AG04449 (cell line): ENCODE results near the gene EIF1.

Experiments used
- CTCF ChIA-PET: fragments of 350-600 bp; formaldehyde crosslinking; extraction: SDS; loops from one replicate; lab custom pipeline; 2021; ENCODE audit warnings: antibody characterized with exemption; lab: Yijun Ruan, JAX
- POLR2A ChIA-PET: fragments of 400-600, 350-600 bp; formaldehyde crosslinking; extraction: SDS; loops from one replicate; lab custom pipeline; 2020; ENCODE audit warnings: antibody characterized with exemption, inconsistent platforms; lab: Yijun Ruan, JAX
- DNase-seq: peaks from one replicate; pipeline ENCODE4 v3.0.0-alpha.2; 2010; ENCODE audit warnings: low read depth, low spot score
- H3K4me3 ChIP-seq: 2 replicates; pipeline ENCODE4 v1.5.1; 2011; ENCODE audit warnings: low read depth, mild to moderate bottlenecking, control low read depth, low read length
- CTCF ChIP-seq: IDR thresholded peaks from one replicate; pipeline ENCODE4 v1.5.1; 2011; ENCODE audit warnings: mild to moderate bottlenecking, moderate library complexity, low read length, control low read depth, inconsistent platforms; ENCODE audit not compliant: insufficient read depth; ENCODE audit errors: missing control alignments

The EIF1 gene

GRCh38 chr17:41647038-41647813, 41.5 kb upstream of the EIF1 start:
- no peak for TF ChIP-seq CTCF
- ChIA-PET CTCF (interaction anchor here (0.8 to 19.8 kb wide), 50 partner anchors 7 to 1110 kb away, joined by 3 to 554 read pairs (median 10); partner anchors contain the start of genes KRT12, KRT14, KRT16 and KRT17), POLR2A (no interaction called here)
- no peak overlapping the region for H3K4me3 ChIP-seq
- DNase-seq = no peak

GRCh38 chr17:41647940-41648410, 40.7 kb upstream of the EIF1 start:
- POLR2A ChIA-PET = interaction anchor here (0.6 to 1.1 kb wide), 2 partner anchors 30 to 99 kb away, joined by 3 to 5 read pairs; no protein-coding TSS in a partner anchor
- peak; percentile 94 for TF ChIP-seq CTCF
- CTCF ChIA-PET = interaction anchor here (0.7 to 19.8 kb wide), 120 partner anchors 8 to 1111 kb away, joined by 3 to 554 read pairs (median 6); partner anchors contain the start of genes KRT12, KRT14, KRT16 and KRT17
- H3K4me3 ChIP-seq = peak overlapping the region; percentile 36
- DNase-seq = no peak

- peak; percentile 95 for TF ChIP-seq CTCF
- ChIA-PET POLR2A (interaction anchor here (0.6 to 1.1 kb wide), 3 partner anchors 30 to 167 kb away, joined by 3 to 5 read pairs (median 3); no protein-coding TSS in a partner anchor), CTCF (interaction anchor here (0.6 to 19.8 kb wide), 134 partner anchors 8 to 1112 kb away, joined by 3 to 554 read pairs (median 5); partner anchors contain the start of genes KRT12, KRT14, KRT16 and KRT17)
- H3K4me3 ChIP-seq = peak overlapping the region; percentile 50
- no peak for DNase-seq
Observed at GRCh38 chr17:41648411-41649195, 40.1 kb upstream of the EIF1 start.

DNA sequence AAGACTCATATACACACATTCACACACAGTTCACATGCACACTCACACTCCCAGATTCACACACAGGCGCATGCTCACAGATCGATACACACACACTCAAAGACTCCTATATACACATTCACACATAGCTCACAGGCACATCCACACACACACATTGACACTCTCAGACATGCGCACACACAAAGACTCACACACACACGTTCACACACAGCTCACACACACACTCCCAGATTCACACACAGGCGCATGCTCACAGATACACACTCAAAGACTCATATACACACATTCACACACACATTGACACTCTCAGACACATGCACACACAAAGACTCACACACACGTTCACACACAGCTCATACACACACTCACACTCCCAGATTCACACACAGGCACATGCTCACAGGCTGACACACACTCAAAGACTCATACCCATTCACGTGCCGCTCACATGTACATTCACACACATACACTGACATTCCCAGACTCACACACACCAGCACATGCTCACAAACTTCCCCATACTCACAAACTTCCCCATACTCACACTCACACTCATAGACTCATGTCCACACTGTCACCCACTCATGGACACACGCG, 38.7 kb upstream of the EIF1 start:
- TF ChIP-seq CTCF = no peak
- POLR2A ChIA-PET = no interaction called here
- DNase-seq = no peak
- H3K4me3 ChIP-seq = no peak overlapping the region
- CTCF ChIA-PET = interaction anchor here (0.6 to 19.8 kb wide), 26 partner anchors 8 to 1035 kb away, joined by 3 to 554 read pairs (median 18); partner anchors contain the start of genes KRT14, KRT16, KRT17 and KRT9

- no peak for DNase-seq
- POLR2A ChIA-PET = no interaction called here
- H3K4me3 ChIP-seq = no peak overlapping the region
- no peak for TF ChIP-seq CTCF
- CTCF ChIA-PET = interaction anchor here (0.8 to 19.8 kb wide), 10 partner anchors 9 to 833 kb away, joined by 3 to 554 read pairs (median 26); no protein-coding TSS in a partner anchor
Observed at GRCh38 chr17:41650794-41651624, 37.7 kb upstream of the EIF1 start.
